A549 (cell line): ENCODE results near the gene HARBI1. TPM values are rescaled to one million over a fixed set of nuclear protein-coding genes. Genes with fewer than 3 reads are reported as not detected.

Experiments
- ATAC-seq, 2 experiments: fragments of 200-7000 bp in 1 of 2; fragments of >200 bp in 1 of 2; cut with Nextera tagmentation in 1 of 2; cut with Tn5 transposase in 1 of 2; 3 replicates each; pipeline versions ENCODE4 v1.8.0 to v1.9.1; 2018 to 2020; ENCODE audit warnings: mild to moderate bottlenecking in 1 of 2, moderate library complexity in 1 of 2
- CTCF ChIA-PET: fragments of 300-600 bp; sonication (Branson Sonifier 250); formaldehyde crosslinking; extraction: SDS; loops from one replicate; lab custom pipeline; 2021; ENCODE audit warnings: antibody characterized with exemption, inconsistent platforms; lab: Yijun Ruan, JAX
- POLR2A ChIA-PET: fragments of 350-600 bp; formaldehyde crosslinking; extraction: SDS; loops from one replicate; lab custom pipeline; 2021; ENCODE audit warnings: antibody characterized with exemption, inconsistent platforms; lab: Yijun Ruan, JAX
- DNase-seq, 2 experiments: peaks; one replicate each; pipeline versions ENCODE4 v3.0.0 to v3.0.0-alpha.2; 2011 to 2016; ENCODE audit warnings: low read depth in 1 of 2, low spot score in 1 of 2
- FAIRE-seq: peaks from 2 replicates; lab custom pipeline; 2011; peaks lifted over from hg19 to GRCh38; lab: Jason Lieb, UNC
- H3K27ac ChIP-seq, 2 experiments: fragments of >200 bp; sonication (Bioruptor Twin); formaldehyde crosslinking; 3 replicates each; pipeline ENCODE4 v1.5.1; 2016 to 2017
- H3K4me1 ChIP-seq: fragments of >200 bp; sonication (Bioruptor Twin); formaldehyde crosslinking; 3 replicates; pipeline ENCODE4 v1.6.1; 2016
- H3K4me2 ChIP-seq: fragments of >200 bp; sonication (Bioruptor Twin); formaldehyde crosslinking; 3 replicates; pipeline ENCODE4 v1.6.1; 2016
- H3K4me3 ChIP-seq: fragments of >200 bp; sonication (Bioruptor Twin); formaldehyde crosslinking; 3 replicates; pipeline ENCODE4 v1.5.1; 2016
- H3K9me3 ChIP-seq: fragments of >200 bp; sonication (Bioruptor Twin); formaldehyde crosslinking; 3 replicates; pipeline ENCODE4 v1.6.1; 2016
- BCL3 ChIP-seq: fragments of >200 bp; sonication (Bioruptor Twin); formaldehyde crosslinking; IDR thresholded peaks from 3 replicates; pipeline ENCODE4 v1.6.1; 2016
- CEBPB ChIP-seq, 2 experiments: fragments of >200 bp in 1 of 2; sonication (Bioruptor Twin) in 1 of 2; formaldehyde crosslinking in 1 of 2; IDR thresholded peaks; 2 replicates each; pipeline ENCODE4 v1.6.1; 2012 to 2016
- CHD2 ChIP-seq: fragments of 150-350 bp; IDR thresholded peaks from 2 replicates; pipeline ENCODE4 v1.6.1; 2014; ENCODE audit warnings: low read length; ENCODE audit not compliant: partially characterized antibody
- EHMT2 ChIP-seq: fragments of 200-600 bp; sonication (generic); IDR thresholded peaks from 2 replicates; pipeline ENCODE4 v1.6.1; 2016; ENCODE audit warnings: antibody characterized with exemption, low read depth, mild to moderate bottlenecking, moderate library complexity
- ELK1 ChIP-seq: fragments of 150-350 bp; IDR thresholded peaks from 2 replicates; pipeline ENCODE4 v1.6.1; 2014; ENCODE audit warnings: low read depth, mild to moderate bottlenecking, low read length
- EP300 ChIP-seq, 2 experiments: fragments of >200 bp; sonication (Bioruptor Twin); formaldehyde crosslinking; IDR thresholded peaks; 2 replicates in 1 of 2; 3 replicates in 1 of 2; pipeline ENCODE4 v1.6.1; 2016 to 2017
- FOSB ChIP-seq: fragments of 250-450 bp; sonication (Bioruptor Pico); IDR thresholded peaks from 2 replicates; pipeline ENCODE4 v1.5.0; 2020; ENCODE audit warnings: mild to moderate bottlenecking, moderate library complexity
- HEYL ChIP-seq: fragments of 250-450 bp; sonication (Bioruptor Pico); IDR thresholded peaks from 2 replicates; pipeline ENCODE4 v1.8.0; 2021; ENCODE audit warnings: mild to moderate bottlenecking, moderate library complexity
- HOXB13 ChIP-seq: fragments of 250-450 bp; sonication (Bioruptor Pico); IDR thresholded peaks from 2 replicates; pipeline ENCODE4 v1.5.0; 2020; ENCODE audit warnings: low read depth, mild to moderate bottlenecking, moderate library complexity
- JUN ChIP-seq, 2 experiments: fragments of >200 bp; sonication (Bioruptor Twin); formaldehyde crosslinking; IDR thresholded peaks; 2 replicates in 1 of 2; 3 replicates in 1 of 2; pipeline ENCODE4 v1.6.1; 2016 to 2017
- MAFK ChIP-seq: fragments of 450-650 bp; IDR thresholded peaks from 2 replicates; pipeline ENCODE4 v1.6.1; 2014; ENCODE audit not compliant: partially characterized antibody
- MYC ChIP-seq: IDR thresholded peaks from 2 replicates; pipeline ENCODE4 v1.6.1; 2012; ENCODE audit warnings: mild to moderate bottlenecking, inconsistent platforms, low read length, improper control_type of control experiment, borderline replicate concordance
- NR3C1 ChIP-seq: fragments of >200 bp; sonication (Bioruptor Twin); formaldehyde crosslinking; IDR thresholded peaks from 3 replicates; pipeline ENCODE4 v1.6.1; 2017
- POLR2AphosphoS2 ChIP-seq: conservative IDR thresholded peaks from 2 replicates; pipeline ENCODE4 v1.6.1; 2012; ENCODE audit warnings: low read length, improper control_type of control experiment, inconsistent platforms
- RAD21 ChIP-seq, 2 experiments: fragments of >200 bp in 1 of 2; sonication (Bioruptor Twin) in 1 of 2; formaldehyde crosslinking in 1 of 2; IDR thresholded peaks in 1 of 2; conservative IDR thresholded peaks in 1 of 2; 2 replicates in 1 of 2; 3 replicates in 1 of 2; pipeline ENCODE4 v1.6.1; 2012 to 2018; ENCODE audit warnings: inconsistent platforms in 1 of 2
- RARB ChIP-seq: fragments of 250-450 bp; sonication (Bioruptor Pico); IDR thresholded peaks from 2 replicates; pipeline ENCODE4 v1.8.0; 2021; ENCODE audit warnings: mild to moderate bottlenecking, moderate library complexity
- RCOR1 ChIP-seq: fragments of 150-350 bp; IDR thresholded peaks from 2 replicates; pipeline ENCODE4 v1.6.1; 2014; ENCODE audit warnings: antibody characterized with exemption, low read length, low read depth
- RFX5 ChIP-seq: fragments of 450-650 bp; IDR thresholded peaks from 2 replicates; pipeline ENCODE4 v1.7.1; 2014; ENCODE audit warnings: antibody characterized with exemption, mild to moderate bottlenecking, moderate library complexity
- SREBF2 ChIP-seq: fragments of 450-650 bp; IDR thresholded peaks from 2 replicates; pipeline ENCODE4 v1.6.1; 2014; ENCODE audit warnings: mild to moderate bottlenecking, moderate library complexity
- TP53 ChIP-seq: fragments of 250-450 bp; sonication (Bioruptor Pico); IDR thresholded peaks from 2 replicates; pipeline ENCODE4 v1.5.0; 2021; ENCODE audit warnings: mild to moderate bottlenecking, moderate library complexity
- ZC3H11A ChIP-seq: fragments of 450-650 bp; IDR thresholded peaks from 2 replicates; pipeline ENCODE4 v1.6.1; 2014; ENCODE audit warnings: antibody characterized with exemption, mild to moderate bottlenecking
- ZFP36 ChIP-seq: fragments of 450-650 bp; IDR thresholded peaks from 2 replicates; pipeline ENCODE4 v1.6.1; 2014; ENCODE audit warnings: borderline replicate concordance; ENCODE audit not compliant: partially characterized antibody
- ZSCAN20 ChIP-seq: fragments of 250-450 bp; sonication (Bioruptor Pico); IDR thresholded peaks from 2 replicates; pipeline ENCODE4 v1.8.0; 2022; ENCODE audit warnings: mild to moderate bottlenecking, moderate library complexity
- WGBS: methylation state at CpG from one replicate; pipeline ENCODE4 v1.1.6; 2017; ENCODE audit errors: missing lambda C conversion rate; 5-methylcytosine and 5-hydroxymethylcytosine counted together
- polyA plus RNA-seq, 4 experiments: library from polyadenylated mRNA; depleted of rRNA in 3 of 4; stranded (reverse); fragments of >200 nt; fragmentation: RNase III in 1 of 4; extraction: RNeasy Plus Mini Kit Qiagen cat#74134 plus additional on column Dnase treatment in 1 of 4; gene quantifications; 2 replicates in 3 of 4; 3 replicates in 1 of 4; pipeline ENCODE4 v1.2.3, GENCODE V29; 2011 to 2017
- TF ChIP-seq, protein P1 (sequence below): fragments of 250-450 bp; sonication (Bioruptor Pico); IDR thresholded peaks from 2 replicates; pipeline ENCODE4 v1.5.0; 2021; ENCODE audit warnings: mild to moderate bottlenecking, moderate library complexity, borderline replicate concordance

Gene HARBI1
- polyA plus RNA-seq, 2 of the 4 experiments (the other 2 are of a cell fraction) = 5.6 to 5.7 TPM

GRCh38 chr11:46597609-46598219 is 19.3 kb downstream of the HARBI1 start:
- CTCF ChIA-PET = no interaction called here
- TF ChIP-seq RCOR1 (no peak), RARB (CRISPR knock-in tag) (no peak), CEBPB (IDR thresholded peaks at IDR 0.05) (no peak), FOSB (CRISPR knock-in tag) (no peak), TP53 (CRISPR knock-in tag) (no peak), JUN (IDR thresholded peaks at IDR 0.05) (no peak), HEYL (CRISPR knock-in tag) (no peak)
- TF ChIP-seq, protein P1, sequence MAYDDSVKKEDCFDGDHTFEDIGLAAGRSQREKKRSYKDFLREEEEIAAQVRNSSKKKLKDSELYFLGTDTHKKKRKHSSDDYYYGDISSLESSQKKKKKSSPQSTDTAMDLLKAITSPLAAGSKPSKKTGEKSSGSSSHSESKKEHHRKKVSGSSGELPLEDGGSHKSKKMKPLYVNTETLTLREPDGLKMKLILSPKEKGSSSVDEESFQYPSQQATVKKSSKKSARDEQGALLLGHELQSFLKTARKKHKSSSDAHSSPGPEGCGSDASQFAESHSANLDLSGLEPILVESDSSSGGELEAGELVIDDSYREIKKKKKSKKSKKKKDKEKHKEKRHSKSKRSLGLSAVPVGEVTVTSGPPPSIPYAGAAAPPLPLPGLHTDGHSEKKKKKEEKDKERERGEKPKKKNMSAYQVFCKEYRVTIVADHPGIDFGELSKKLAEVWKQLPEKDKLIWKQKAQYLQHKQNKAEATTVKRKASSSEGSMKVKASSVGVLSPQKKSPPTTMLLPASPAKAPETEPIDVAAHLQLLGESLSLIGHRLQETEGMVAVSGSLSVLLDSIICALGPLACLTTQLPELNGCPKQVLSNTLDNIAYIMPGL (CRISPR knock-in tag) = no peak
- Histone ChIP-seq H3K4me1 (peaks cover 5% of the 10 kb centered on the region; the same call in 1 of the 3 replicates), H3K4me3 (no peak overlapping the region), H3K9me3 (no peaks in the 10 kb centered on the region), H3K4me2 (no peak overlapping the region), H3K27ac (no peak overlapping the region)
- POLR2A ChIA-PET = no interaction called here
- DNase-seq = no peak
- ATAC-seq = no peak
- 76% methylated on average over 6 of the region's 6 CpGs for WGBS
- FAIRE-seq = no peak

DNA sequence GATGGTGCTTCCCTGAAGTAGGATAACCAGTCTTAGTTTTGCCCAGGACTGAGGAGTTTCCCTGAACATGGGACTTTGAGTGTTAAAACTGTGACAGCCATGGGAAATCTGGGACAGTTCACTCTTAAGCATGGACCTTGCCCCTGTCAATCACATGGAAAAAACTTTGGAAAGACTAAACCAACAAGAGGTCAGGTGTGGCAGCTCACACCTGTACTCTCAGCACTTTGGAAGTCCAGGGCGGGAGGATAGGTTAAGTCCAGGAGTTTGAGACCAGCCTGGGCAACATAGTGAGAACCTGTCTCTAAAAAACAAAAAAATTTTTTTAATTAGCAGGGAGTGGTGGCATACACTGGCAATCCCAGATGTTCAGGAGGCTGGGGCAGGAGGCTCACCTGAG is 19.9 kb downstream of the HARBI1 start:
- H3K9me3 ChIP-seq = no peaks in the 10 kb centered on the region
- ATAC-seq (no peak), FAIRE-seq (no peak), DNase-seq (no peak)
- ChIA-PET POLR2A (no interaction called here), CTCF (interaction anchor here (0.9 kb wide), 1 partner anchor 29 kb away, joined by 3 read pairs; no protein-coding TSS in a partner anchor)
- no peak overlapping the region for H3K27ac ChIP-seq
- WGBS = 81% methylated on average over 1 of the region's 1 CpG
- H3K4me2 ChIP-seq = no peak overlapping the region
- no peak overlapping the region for H3K4me3 ChIP-seq
- no peak for TF ChIP-seq SREBF2
- no peak for TF ChIP-seq MAFK
- TF ChIP-seq MYC = no peak
- no peak for TF ChIP-seq RFX5
- no peak for TF ChIP-seq BCL3
- no peak for TF ChIP-seq HEYL (CRISPR knock-in tag)
- TF ChIP-seq EP300 (IDR thresholded peaks at IDR 0.05) = no peak
- TF ChIP-seq POLR2AphosphoS2 = no peak
- no peak for TF ChIP-seq HOXB13 (CRISPR knock-in tag)
- TF ChIP-seq CHD2 = no peak
- TF ChIP-seq ELK1 = no peak
- TF ChIP-seq EHMT2 = no peak
- no peak for TF ChIP-seq RAD21 (conservative IDR thresholded peaks at IDR 0.05 in 1 of 2, IDR thresholded peaks at IDR 0.05 in 1 of 2)
- no peak for TF ChIP-seq NR3C1
- TF ChIP-seq ZFP36 = no peak
- no peak for TF ChIP-seq ZSCAN20 (CRISPR knock-in tag)
- no peak for TF ChIP-seq ZC3H11A
- peaks cover 11% of the 10 kb centered on the region for H3K4me1 ChIP-seq
